Suprapubic skin (tissue), 4 donors: Measurements from ENCODE around the gene ATRX. TPM values are rescaled to one million over a fixed set of nuclear protein-coding genes. Genes with fewer than 3 reads are reported as not detected.

Experiments
- DNase-seq, 2 donors: peaks; one replicate each; pipeline ENCODE4 v3.0.0-alpha.2; 2019; ENCODE audit warnings: low spot score in 2 of 2
- H3K27ac ChIP-seq: fragments of 200-600 bp; sonication (generic); one replicate; pipeline ENCODE4 v1.5.1; 2019
- H3K27me3 ChIP-seq: fragments of 200-600 bp; sonication (generic); one replicate; pipeline ENCODE4 v1.5.1; 2019
- H3K36me3 ChIP-seq: fragments of 200-600 bp; sonication (generic); one replicate; pipeline ENCODE4 v1.5.1; 2019
- H3K4me1 ChIP-seq: fragments of 200-600 bp; sonication (generic); one replicate; pipeline ENCODE4 v1.5.1; 2019
- H3K4me3 ChIP-seq: fragments of 200-600 bp; sonication (generic); one replicate; pipeline ENCODE4 v1.5.1; 2019; ENCODE audit warnings: mild to moderate bottlenecking
- H3K9me3 ChIP-seq: fragments of 200-600 bp; sonication (generic); one replicate; pipeline ENCODE4 v1.5.1; 2019
- CTCF ChIP-seq, 2 donors: fragments of 200-600 bp in 1 of 2; fragments of 450-650 bp in 1 of 2; sonication (generic) in 1 of 2; IDR thresholded peaks; one replicate each; pipeline ENCODE4 v1.5.1; 2016 to 2019; ENCODE audit warnings: antibody characterized with exemption in 2 of 2, mild to moderate bottlenecking in 1 of 2, moderate library complexity in 1 of 2
- EP300 ChIP-seq: sonication (generic); formaldehyde crosslinking; IDR thresholded peaks from one replicate; pipeline ENCODE4 v1.6.1; 2017; ENCODE audit warnings: antibody characterized with exemption
- POLR2A ChIP-seq, 2 donors: fragments of 450-650 bp; IDR thresholded peaks; one replicate each; pipeline ENCODE4 v1.6.1; 2017; ENCODE audit warnings: antibody characterized with exemption in 2 of 2, mild to moderate bottlenecking in 2 of 2, moderate library complexity in 2 of 2
- POLR2AphosphoS5 ChIP-seq, 3 donors: sonication (generic); formaldehyde crosslinking; IDR thresholded peaks; one replicate each; pipeline ENCODE4 v1.6.1; 2017; ENCODE audit warnings: antibody characterized with exemption in 3 of 3
- WGBS: methylation state at CpG from one replicate; pipeline ENCODE4 v1.1.5; 2018; 5-methylcytosine and 5-hydroxymethylcytosine counted together
- total RNA-seq, 4 donors: library from RNA; depleted of rRNA; stranded (reverse); fragments of >200 nt; gene quantifications; one replicate each; pipeline ENCODE4 v1.1.0, GENCODE V29; 2016

The ATRX gene
- total RNA-seq, 4 donors from 2014 or later = 84.4 to 259 (median 90.7) TPM

GRCh38 chrX:77749695-77750094 is 36.3 kb downstream of the ATRX start:
- no peak overlapping the region for H3K4me3 ChIP-seq
- H3K27me3 ChIP-seq = no peaks in the 10 kb centered on the region
- H3K4me1 ChIP-seq = no peaks in the 10 kb centered on the region
- no peaks in the 10 kb centered on the region for H3K9me3 ChIP-seq
- TF ChIP-seq EP300 (no peak), POLR2A (IDR thresholded peaks at IDR 0.05) (no peak), POLR2AphosphoS5 (IDR thresholded peaks at IDR 0.05) (no peak), CTCF (IDR thresholded peaks at IDR 0.05) (no peak)
- no peak overlapping the region for H3K27ac ChIP-seq
- 68% methylated on average over 5 of the region's 5 CpGs for WGBS
- DNase-seq = no peak
- no peaks in the 10 kb centered on the region for H3K36me3 ChIP-seq

- peaks cover 18% of the 10 kb centered on the region for H3K4me1 ChIP-seq
- H3K4me3 ChIP-seq = no peak overlapping the region
- no peaks in the 10 kb centered on the region for H3K36me3 ChIP-seq
- no peaks in the 10 kb centered on the region for H3K27me3 ChIP-seq
- no peak for DNase-seq
- no peak overlapping the region for H3K27ac ChIP-seq
- no peaks in the 10 kb centered on the region for H3K9me3 ChIP-seq
- TF ChIP-seq POLR2AphosphoS5 (IDR thresholded peaks at IDR 0.05) (no peak), EP300 (no peak), CTCF (IDR thresholded peaks at IDR 0.05) (no peak), POLR2A (IDR thresholded peaks at IDR 0.05) (no peak)
- WGBS = 60% methylated on average over 2 of the region's 2 CpGs
Observed at GRCh38 chrX:77743720-77744119, 42.3 kb downstream of the ATRX start.

DNA sequence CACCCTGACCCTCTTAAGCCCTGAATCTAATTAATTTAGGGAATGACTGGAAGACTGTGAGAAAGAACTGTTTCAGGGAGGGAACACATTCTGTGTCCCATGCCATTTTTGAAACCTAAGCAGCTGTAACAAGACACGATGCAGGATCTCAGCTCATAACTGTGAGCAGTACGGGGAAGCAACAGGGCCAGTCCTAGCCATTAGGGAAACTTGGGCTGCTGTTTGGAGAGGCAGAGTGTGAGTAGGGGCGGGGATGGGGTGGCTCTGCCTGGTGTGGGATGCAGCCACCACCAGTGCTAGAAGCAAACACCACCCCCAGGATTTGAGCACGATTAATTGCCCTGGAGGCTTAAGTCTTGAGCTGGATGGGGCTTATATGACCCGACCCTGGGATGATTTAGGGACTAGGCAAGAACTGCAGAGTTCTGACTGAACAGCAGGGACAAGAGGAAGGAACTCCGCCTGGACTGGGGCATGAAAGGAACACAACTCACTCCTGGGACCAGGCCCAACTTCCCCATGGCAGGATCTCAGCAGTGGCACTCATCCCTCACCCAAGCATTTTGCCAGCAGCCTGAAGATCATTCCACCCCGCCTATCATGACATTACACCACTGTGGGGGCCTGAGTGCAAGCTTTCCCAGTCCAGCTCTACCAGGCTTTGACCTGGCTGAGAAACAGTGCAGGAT is 43.1 kb downstream of the ATRX start:
- no peak for DNase-seq
- Histone ChIP-seq H3K36me3 (no peaks in the 10 kb centered on the region), H3K4me3 (no peak overlapping the region), H3K9me3 (no peaks in the 10 kb centered on the region), H3K27ac (no peak overlapping the region), H3K27me3 (no peaks in the 10 kb centered on the region), H3K4me1 (peaks cover 18% of the 10 kb centered on the region)
- no peak for TF ChIP-seq CTCF (IDR thresholded peaks at IDR 0.05)
- no peak for TF ChIP-seq POLR2AphosphoS5 (IDR thresholded peaks at IDR 0.05)
- no peak for TF ChIP-seq EP300
- no peak for TF ChIP-seq POLR2A (IDR thresholded peaks at IDR 0.05)
- 29% methylated on average over 5 of the region's 7 CpGs for WGBS

DNA sequence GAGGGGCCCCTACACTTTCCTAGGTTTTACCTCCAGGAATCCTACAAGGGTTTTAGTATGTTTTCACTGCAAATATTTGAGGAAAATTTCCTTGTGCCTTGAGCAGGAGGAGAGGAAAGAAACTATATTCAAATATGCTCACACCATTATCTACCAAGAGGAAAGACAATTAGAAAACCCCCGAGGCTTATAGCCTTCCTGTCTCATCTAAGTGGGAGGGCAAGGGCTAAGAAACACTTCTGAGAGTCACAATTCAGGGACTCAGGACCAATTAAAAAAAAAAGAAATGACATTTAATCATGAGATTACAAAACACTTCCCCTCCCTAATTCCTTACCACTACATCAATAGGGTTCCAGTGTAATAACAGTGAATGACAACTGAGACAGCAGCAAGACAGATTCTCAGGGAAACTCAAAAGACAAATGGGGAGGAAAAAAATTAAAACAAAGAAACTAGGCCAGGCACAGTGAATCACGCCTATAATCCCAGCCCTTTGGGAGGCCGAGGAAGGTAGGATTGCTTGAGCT is 45.6 kb downstream of the ATRX start:
- Histone ChIP-seq H3K4me1 (peaks cover 18% of the 10 kb centered on the region), H3K9me3 (no peaks in the 10 kb centered on the region), H3K36me3 (no peaks in the 10 kb centered on the region), H3K4me3 (no peak overlapping the region), H3K27me3 (no peaks in the 10 kb centered on the region), H3K27ac (no peak overlapping the region)
- no peak for DNase-seq
- 50% methylated on average over 3 of the region's 3 CpGs for WGBS
- TF ChIP-seq EP300 (no peak), POLR2A (IDR thresholded peaks at IDR 0.05) (no peak), POLR2AphosphoS5 (IDR thresholded peaks at IDR 0.05) (no peak), CTCF (IDR thresholded peaks at IDR 0.05) (no peak)

- no peaks in the 10 kb centered on the region for H3K9me3 ChIP-seq
- no peak overlapping the region for H3K27ac ChIP-seq
- no peaks in the 10 kb centered on the region for H3K4me1 ChIP-seq
- TF ChIP-seq CTCF (IDR thresholded peaks at IDR 0.05) (no peak), POLR2A (IDR thresholded peaks at IDR 0.05) (no peak), POLR2AphosphoS5 (IDR thresholded peaks at IDR 0.05) (no peak), EP300 (no peak)
- no peak overlapping the region for H3K4me3 ChIP-seq
- no peaks in the 10 kb centered on the region for H3K27me3 ChIP-seq
- no peak for DNase-seq
- 90% methylated on average over 3 of the region's 3 CpGs for WGBS
- H3K36me3 ChIP-seq = no peaks in the 10 kb centered on the region
Observed at GRCh38 chrX:77733342-77733741, 52.7 kb downstream of the ATRX start.
